GM12873 (cell line): Measurements from ENCODE around the gene DCTN5.
A peak's percentile ranks its signal among the peaks of the same experiment; 100 is the strongest.

Source experiments
- TF ChIP-seq, protein P1 (sequence below): IDR thresholded peaks from 2 replicates; pipeline ENCODE4 v1.5.1; 2012; ENCODE audit warnings: low read depth, mild to moderate bottlenecking, moderate library complexity, low read length, control low read depth; ENCODE audit not compliant: insufficient read depth; ENCODE audit errors: missing control alignments

The DCTN5 gene

GRCh38 chr16:23608194-23608593 lies 33.1 kb upstream of the DCTN5 start:
- TF ChIP-seq, protein P1, sequence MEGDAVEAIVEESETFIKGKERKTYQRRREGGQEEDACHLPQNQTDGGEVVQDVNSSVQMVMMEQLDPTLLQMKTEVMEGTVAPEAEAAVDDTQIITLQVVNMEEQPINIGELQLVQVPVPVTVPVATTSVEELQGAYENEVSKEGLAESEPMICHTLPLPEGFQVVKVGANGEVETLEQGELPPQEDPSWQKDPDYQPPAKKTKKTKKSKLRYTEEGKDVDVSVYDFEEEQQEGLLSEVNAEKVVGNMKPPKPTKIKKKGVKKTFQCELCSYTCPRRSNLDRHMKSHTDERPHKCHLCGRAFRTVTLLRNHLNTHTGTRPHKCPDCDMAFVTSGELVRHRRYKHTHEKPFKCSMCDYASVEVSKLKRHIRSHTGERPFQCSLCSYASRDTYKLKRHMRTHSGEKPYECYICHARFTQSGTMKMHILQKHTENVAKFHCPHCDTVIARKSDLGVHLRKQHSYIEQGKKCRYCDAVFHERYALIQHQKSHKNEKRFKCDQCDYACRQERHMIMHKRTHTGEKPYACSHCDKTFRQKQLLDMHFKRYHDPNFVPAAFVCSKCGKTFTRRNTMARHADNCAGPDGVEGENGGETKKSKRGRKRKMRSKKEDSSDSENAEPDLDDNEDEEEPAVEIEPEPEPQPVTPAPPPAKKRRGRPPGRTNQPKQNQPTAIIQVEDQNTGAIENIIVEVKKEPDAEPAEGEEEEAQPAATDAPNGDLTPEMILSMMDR: no peak

DNA sequence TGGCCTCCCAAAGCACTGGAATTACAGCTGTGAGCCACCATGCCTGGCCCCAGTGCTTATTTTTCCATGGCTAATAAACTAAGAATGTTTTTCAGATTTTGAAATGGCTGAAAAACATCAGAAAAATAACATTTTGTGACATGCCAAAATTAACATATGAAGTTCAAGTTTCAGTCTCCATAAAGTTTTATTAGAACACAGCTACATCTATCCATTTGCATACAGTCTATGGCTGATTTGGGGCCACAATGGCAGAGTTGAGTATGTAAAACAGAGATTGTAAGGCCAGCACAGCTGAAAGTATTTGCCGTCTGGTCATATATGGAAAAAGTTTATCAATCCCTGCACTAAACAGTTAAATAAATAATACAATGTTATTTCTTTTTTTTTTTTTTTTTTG lies 31.3 kb upstream of the DCTN5 start:
- TF ChIP-seq, protein P1: no peak

GRCh38 chr16:23611936-23612335 lies 29.3 kb upstream of the DCTN5 start:
- TF ChIP-seq, protein P1: no peak

DNA sequence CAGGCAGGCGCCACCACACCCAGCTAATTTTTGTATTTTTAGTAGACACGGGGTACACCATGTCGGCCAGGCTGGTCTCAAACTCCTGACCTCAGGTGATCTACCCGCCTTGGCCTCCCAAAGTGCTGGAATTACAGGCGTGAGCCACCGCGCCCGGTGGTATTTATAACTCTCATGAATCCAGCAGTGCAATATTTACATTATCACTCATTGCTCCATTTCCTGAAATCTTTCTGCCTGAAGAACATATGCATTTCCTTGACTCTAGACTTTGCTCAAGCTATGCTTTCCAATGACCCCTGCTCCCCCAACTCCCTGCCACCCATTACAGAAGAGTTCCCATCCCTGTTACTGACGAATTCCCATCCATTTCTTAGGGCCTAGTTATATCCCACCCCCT lies 25.5 kb upstream of the DCTN5 start:
- TF ChIP-seq, protein P1: no peak

DNA sequence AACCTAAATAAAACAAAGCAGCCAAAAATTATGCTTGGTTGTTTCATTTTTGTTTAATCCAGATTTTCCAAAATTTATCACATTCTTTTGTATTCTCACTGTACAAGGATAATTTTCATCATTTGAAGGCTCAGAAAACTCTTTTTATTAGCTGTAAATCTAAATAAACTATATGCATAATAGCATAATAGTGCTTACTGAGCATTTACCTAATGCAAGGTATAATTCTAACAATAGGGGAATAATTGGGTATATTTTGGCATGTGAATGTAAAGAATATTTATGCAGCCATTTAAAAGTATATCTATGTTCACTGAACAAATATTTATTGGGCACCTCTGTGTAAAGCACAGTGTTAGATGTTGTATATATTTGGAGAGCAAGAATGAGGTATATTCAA lies 17.2 kb upstream of the DCTN5 start:
- TF ChIP-seq, protein P1: no peak

DNA sequence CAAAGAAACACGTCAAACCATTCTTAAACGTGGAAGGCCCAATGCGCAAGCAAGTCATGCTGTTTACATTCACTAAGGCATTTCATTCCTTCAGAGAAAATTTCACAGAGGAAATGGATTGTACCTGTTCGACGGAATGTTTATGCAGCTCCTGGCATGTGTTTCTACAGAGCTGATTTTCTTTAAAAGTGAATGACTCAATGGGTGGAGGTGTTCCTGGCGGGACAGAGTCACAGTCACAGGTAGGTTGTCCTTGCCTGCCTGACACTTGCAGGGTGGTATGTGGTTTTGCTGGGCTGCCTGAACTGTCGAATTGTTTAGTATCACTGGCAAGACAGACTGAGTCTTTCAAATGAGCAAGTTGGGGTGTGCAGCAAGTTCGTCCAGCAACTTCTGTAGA lies 11.8 kb upstream of the DCTN5 start:
- TF ChIP-seq, protein P1: no peak

DNA sequence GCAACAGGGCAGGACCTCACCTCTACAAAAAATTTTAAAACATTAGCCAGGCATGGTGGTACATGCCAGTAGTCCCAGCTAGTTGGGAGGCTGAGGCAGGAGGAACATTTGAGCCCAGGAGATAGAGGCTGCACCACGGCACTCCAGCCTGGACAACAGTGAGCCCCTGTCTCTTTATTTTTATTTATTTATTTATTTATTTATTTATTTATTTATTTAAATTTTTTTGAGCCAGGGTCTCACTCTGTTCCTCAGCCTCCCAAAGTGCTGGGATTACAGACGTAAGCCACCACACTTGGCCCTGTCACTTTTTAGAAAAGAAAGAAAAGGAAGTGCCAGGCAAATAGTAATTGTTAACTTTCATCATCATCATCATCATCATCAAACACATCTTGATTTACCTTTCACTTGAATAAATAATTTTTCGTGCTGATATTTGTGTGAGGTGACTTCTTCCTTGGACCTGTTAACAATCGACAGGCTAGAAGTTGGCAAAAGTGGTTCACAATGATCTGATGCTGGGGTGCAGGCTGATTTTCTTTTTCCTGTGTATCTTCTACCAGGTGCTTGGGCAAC lies 6.7 kb upstream of the DCTN5 start:
- TF ChIP-seq, protein P1: no peak

- TF ChIP-seq, protein P1: peak; percentile 21
These were observed 5.3 kb upstream of the DCTN5 start for GRCh38 chr16:23635958-23636357.
